GM12873 (cell line): ENCODE results near the gene HOXA6.

Experiments used
- CTCF ChIP-seq: IDR thresholded peaks from 2 replicates; pipeline ENCODE4 v1.5.1; 2012; ENCODE audit warnings: low read depth, mild to moderate bottlenecking, moderate library complexity, low read length, control low read depth; ENCODE audit not compliant: insufficient read depth; ENCODE audit errors: missing control alignments

HOXA6 gene

DNA sequence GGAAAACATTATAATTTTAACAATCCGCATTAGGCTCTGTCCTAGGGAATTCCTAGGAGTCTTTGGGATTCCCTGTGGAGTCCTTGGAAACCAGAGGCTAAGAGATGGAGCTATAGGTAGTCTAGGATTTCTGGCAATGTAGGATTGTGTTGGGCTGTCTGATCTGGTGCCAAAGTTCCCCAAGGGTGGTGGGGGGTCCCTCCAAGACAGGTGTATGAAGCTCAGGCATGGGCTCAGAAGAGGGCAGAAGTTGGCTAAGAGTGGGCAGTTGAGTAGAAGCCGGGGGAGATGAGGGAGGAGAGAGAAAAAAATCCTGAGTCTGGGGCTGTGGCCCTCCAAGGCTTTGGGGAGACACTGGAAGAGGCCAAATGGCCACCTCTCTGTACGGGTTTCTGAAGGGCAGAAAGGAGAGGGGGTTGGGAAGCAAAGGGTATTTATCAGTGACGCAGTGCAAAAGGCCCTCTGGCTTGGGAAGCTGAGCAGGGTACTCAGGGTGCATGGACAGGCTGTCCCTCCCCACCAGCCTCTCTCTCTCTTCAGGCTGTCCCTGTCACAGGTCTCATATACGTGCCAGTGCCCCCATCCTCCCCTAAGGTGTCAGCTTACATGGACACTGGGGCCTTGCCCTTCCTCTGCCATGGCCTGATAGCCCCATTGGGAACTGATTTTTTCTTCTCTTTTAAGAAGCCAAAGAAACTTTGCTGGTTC, 929 bp downstream of the HOXA6 start:
- TF ChIP-seq CTCF, result no peak

- no peak for TF ChIP-seq CTCF
These were observed 1.6 kb downstream of the HOXA6 start for GRCh38 chr7:27145914-27146412.

GRCh38 chr7:27145165-27145913, 2.2 kb downstream of the HOXA6 start:
- TF ChIP-seq CTCF, result no peak

GRCh38 chr7:27144781-27145164, 2.8 kb downstream of the HOXA6 start:
- TF ChIP-seq CTCF, result no peak

- no peak for TF ChIP-seq CTCF
These were observed 3.4 kb downstream of the HOXA6 start for GRCh38 chr7:27143950-27144780.

DNA sequence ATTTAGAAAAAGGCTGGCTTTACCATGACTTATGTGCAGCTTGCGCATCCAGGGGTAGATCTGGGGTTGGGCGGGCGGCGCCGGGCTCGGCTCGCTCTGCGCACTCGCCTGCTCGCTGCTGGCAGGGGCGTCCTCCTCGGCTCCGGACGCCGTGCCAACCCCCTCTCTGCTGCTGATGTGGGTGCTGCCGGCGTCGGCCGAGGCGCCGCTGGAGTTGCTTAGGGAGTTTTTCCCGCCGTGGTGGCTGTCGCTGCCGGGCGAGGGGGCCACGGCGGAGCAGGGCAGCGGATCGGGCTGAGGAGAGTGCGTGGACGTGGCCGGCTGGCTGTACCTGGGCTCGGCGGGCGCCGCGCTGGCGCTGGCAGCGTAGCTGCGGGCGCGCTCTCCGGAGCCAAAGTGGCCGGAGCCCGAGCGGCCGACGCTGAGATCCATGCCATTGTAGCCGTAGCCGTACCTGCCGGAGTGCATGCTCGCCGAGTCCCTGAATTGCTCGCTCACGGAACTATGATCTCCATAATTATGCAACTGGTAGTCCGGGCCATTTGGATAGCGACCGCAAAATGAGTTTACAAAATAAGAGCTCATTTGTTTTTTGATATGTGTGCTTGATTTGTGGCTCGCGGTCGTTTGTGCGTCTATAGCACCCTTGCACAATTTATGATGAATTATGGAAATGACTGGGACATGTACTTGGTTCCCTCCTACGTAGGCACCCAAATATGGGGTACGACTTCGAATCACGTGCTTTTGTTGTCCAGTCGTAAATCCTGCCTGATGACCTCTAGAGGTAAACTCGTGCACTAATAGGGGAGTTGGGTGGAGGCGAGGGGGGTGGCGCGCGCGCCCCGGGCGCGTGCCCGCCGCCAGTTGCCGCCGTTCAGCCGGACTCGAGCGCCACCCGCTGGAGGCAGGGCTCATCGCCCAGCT, 4.3 kb downstream of the HOXA6 start, which contains the start of gene HOXA5:
Gene HOXA5, minus strand, starts transcription at position 659 of the 927 bp plus-strand sequence. Its CDS starts 74 bp downstream, at position 585.
- TF ChIP-seq CTCF, result no peak
